Liver (tissue), 3 donors: ENCODE measurements around the gene METRN.

Experiments used
- EGR1 ChIP-seq, 2 donors: IDR thresholded peaks; 2 replicates each; pipeline ENCODE4 v1.6.1; 2016 to 2018; ENCODE audit warnings: antibody characterized with exemption in 2 of 2, low read depth in 2 of 2
- FOXA1 ChIP-seq: IDR thresholded peaks from 2 replicates; pipeline ENCODE4 v1.6.1; 2016; ENCODE audit warnings: antibody characterized with exemption
- TF ChIP-seq, protein P1 (sequence below): fragments of 150-350 bp; IDR thresholded peaks from 2 replicates; pipeline ENCODE4 v1.5.1; 2017; ENCODE audit warnings: improper control_type of control experiment, low read depth, low read length; ENCODE audit not compliant: missing input control
- donor health status: healthy.
- donor health status: healthy.

DNA sequence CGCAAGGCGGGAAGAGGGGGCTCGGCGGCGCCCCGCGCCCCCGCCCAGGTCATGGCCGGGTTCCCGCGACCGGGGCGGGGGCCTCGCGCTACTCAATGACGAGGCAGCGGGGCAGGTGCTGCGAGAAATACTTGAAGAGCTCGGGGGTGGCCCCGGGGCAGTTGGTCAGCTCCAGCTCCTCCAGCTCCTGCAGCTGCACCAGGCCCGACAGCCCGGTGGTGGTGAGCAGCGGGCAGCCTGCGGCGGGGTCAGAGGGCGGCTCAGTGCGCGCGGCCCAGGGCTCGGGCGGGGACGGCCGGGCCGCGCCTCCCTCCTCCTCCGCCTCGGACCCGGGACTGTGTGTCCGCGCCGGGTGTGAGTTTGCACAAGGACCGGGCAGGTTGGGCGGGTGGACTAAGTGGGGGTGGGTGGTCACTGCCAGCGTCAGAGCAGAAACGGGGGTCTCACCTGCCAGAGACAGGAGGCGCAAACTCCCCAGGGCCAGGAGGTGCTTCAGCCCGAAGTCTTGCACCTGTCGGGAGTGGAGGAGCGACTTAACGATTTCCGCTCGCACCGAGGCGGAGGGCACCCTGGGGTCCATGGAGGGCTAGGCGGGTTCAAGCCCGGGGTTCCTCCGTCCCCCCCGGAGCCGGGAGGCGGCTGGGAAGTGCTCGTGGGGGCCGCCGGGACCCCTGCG is 20.6 kb upstream of the METRN start:
- TF ChIP-seq, protein P1, sequence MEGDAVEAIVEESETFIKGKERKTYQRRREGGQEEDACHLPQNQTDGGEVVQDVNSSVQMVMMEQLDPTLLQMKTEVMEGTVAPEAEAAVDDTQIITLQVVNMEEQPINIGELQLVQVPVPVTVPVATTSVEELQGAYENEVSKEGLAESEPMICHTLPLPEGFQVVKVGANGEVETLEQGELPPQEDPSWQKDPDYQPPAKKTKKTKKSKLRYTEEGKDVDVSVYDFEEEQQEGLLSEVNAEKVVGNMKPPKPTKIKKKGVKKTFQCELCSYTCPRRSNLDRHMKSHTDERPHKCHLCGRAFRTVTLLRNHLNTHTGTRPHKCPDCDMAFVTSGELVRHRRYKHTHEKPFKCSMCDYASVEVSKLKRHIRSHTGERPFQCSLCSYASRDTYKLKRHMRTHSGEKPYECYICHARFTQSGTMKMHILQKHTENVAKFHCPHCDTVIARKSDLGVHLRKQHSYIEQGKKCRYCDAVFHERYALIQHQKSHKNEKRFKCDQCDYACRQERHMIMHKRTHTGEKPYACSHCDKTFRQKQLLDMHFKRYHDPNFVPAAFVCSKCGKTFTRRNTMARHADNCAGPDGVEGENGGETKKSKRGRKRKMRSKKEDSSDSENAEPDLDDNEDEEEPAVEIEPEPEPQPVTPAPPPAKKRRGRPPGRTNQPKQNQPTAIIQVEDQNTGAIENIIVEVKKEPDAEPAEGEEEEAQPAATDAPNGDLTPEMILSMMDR, result no peak
- TF ChIP-seq FOXA1, result no peak
- TF ChIP-seq EGR1 (IDR thresholded peaks at IDR 0.05; ENCODE audit: low read depth in 2 of 2), result no peak
